GM19025 (cell line): ENCODE data around the gene TSPEAR.
"Not testable (repeated sequence)": the region's sequence is repeated elsewhere in the genome, so short reads cannot be mapped to it uniquely, and the experiment has no call there.

Experiments used
- ATAC-seq: cut with Tn5 transposase; IDR thresholded peaks from one replicate; pipeline ENCODE4 v1.9.1; 2021; ENCODE audit warnings: mild to moderate bottlenecking, low read depth, moderate library complexity; ENCODE audit not compliant: unreplicated experiment

Gene TSPEAR

GRCh38 chr21:44637851-44638348, 73.5 kb downstream of the TSPEAR start:
- ATAC-seq = not testable (repeated sequence)

GRCh38 chr21:44637018-44637850, 74.1 kb downstream of the TSPEAR start, which contains the start of gene KRTAP10-10:
Gene KRTAP10-10 (plus strand): TSS chr21:44637356. CDS start chr21:44637418, 62 bp downstream.
- ATAC-seq = no peak

- ATAC-seq = no peak
Observed at GRCh38 chr21:44636209-44637017, 75.0 kb downstream of the TSPEAR start.

GRCh38 chr21:44632067-44632466, 79.3 kb downstream of the TSPEAR start:
- ATAC-seq = no peak

GRCh38 chr21:44630440-44630839, 80.9 kb downstream of the TSPEAR start:
- ATAC-seq = no peak

GRCh38 chr21:44628707-44629391, 82.5 kb downstream of the TSPEAR start:
- no peak for ATAC-seq

GRCh38 chr21:44627831-44628233, 83.5 kb downstream of the TSPEAR start:
- not testable (repeated sequence) for ATAC-seq

GRCh38 chr21:44627181-44627822, 84.1 kb downstream of the TSPEAR start:
- not testable (repeated sequence) for ATAC-seq

GRCh38 chr21:44626673-44627143, 84.7 kb downstream of the TSPEAR start, which contains the start of gene KRTAP10-9:
Gene KRTAP10-9 (plus strand): TSS chr21:44627093. CDS start chr21:44627172, 79 bp downstream.
- ATAC-seq = no peak

GRCh38 chr21:44626262-44626661, 85.1 kb downstream of the TSPEAR start:
- ATAC-seq = no peak

GRCh38 chr21:44625756-44626155, 85.6 kb downstream of the TSPEAR start:
- ATAC-seq = no peak

GRCh38 chr21:44623575-44623974, 87.8 kb downstream of the TSPEAR start:
- no peak for ATAC-seq

- ATAC-seq = no peak
Observed at GRCh38 chr21:44619886-44620285, 91.5 kb downstream of the TSPEAR start.

GRCh38 chr21:44618909-44619308, 92.5 kb downstream of the TSPEAR start:
- no peak for ATAC-seq

GRCh38 chr21:44618504-44618903, 92.9 kb downstream of the TSPEAR start:
- ATAC-seq = no peak

GRCh38 chr21:44617071-44617501, 94.3 kb downstream of the TSPEAR start:
- no peak for ATAC-seq

GRCh38 chr21:44616591-44616926, 94.8 kb downstream of the TSPEAR start:
- ATAC-seq = no peak

- no peak for ATAC-seq
Observed at GRCh38 chr21:44615911-44616590, 95.3 kb downstream of the TSPEAR start.

GRCh38 chr21:44615466-44615865, 95.9 kb downstream of the TSPEAR start:
- ATAC-seq = no peak
